ENCODE measurements around the gene MPP7. TPM values are rescaled to one million over a fixed set of nuclear protein-coding genes. Genes with fewer than 3 reads are reported as not detected.

Gene MPP7
- total and polyA plus RNA-seq, 2 of the 8 experiments (the other 6 are each of a cell fraction or from before 2014, with no cell fraction given) = 1.9 to 9.3 TPM

DNA sequence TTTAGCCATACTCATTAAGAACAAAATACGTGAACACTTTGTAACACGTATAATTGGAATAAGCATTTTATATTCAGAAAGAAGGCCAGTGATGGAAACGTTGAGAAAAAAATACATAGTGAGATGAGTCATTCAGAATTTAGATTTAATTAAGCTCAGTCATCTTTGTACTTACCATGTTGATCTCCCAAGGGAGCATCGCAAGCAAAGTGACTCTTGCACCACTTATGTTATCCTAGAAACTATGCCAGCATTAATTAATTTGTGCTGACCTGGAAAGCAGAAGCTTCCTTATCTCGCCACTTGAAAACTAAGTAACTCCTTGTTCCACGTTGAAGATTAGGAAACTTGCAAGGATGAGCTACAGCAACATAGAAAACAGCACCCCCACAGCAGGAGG, 9.7 kb upstream of the MPP7 start:
- H3K56ac ChIP-seq (replicated peaks; ENCODE audit: insufficient read length, low read depth, low read length) = no peak overlapping the region
- no peaks in the 10 kb centered on the region for H3K36me3 ChIP-seq (ENCODE audit: control insufficient read depth in 2 of 4, insufficient read depth in 4 of 4, low read length in 3 of 4)
- H2AFZ ChIP-seq (ENCODE audit: low read length) = no peak overlapping the region
- no peaks in the 10 kb centered on the region for H4K20me1 ChIP-seq (replicated peaks in 1 of 2; ENCODE audit: control insufficient read depth in 1 of 2, insufficient read depth in 2 of 2, low read length in 2 of 2)
- no peak overlapping the region for H3K4me3 ChIP-seq (ENCODE audit: extremely low read depth in 1 of 4, insufficient read depth in 2 of 4, low read depth in 3 of 4, low read length in 4 of 4)
- no peak overlapping the region for H2BK5ac ChIP-seq (ENCODE audit: low read depth, low read length)
- 86% methylated on average over 6 of the region's 6 CpGs; no CpG with 5 or more reads in 1 of the 2 experiments for WGBS, 2 experiments (ENCODE audit: extremely low coverage in 1 of 2, insufficient coverage in 1 of 2, insufficient read length in 1 of 2, insufficient replicate concordance in 2 of 2, low coverage in 1 of 2, low lambda C conversion rate in 2 of 2, missing lambda C conversion rate in 1 of 2)
- no peaks in the 10 kb centered on the region for H3K9me3 ChIP-seq (ENCODE audit: insufficient read depth in 2 of 2, low read depth in 1 of 2, low read length in 1 of 2)
- H2AK5ac ChIP-seq (ENCODE audit: low read depth, low read length) = no peak overlapping the region
- no peak overlapping the region for H3K18ac ChIP-seq (ENCODE audit: extremely low read depth, low read length)
- H3K9ac ChIP-seq (replicated peaks in 1 of 4; ENCODE audit: extremely low read depth in 1 of 4, low read depth in 3 of 4, low read length in 3 of 4) = no peak overlapping the region
- H3K27ac ChIP-seq (ENCODE audit: low read depth, low read length) = no peak overlapping the region
- POLR2A ChIA-PET (ENCODE audit: partially characterized antibody) = interaction anchor here (1.9 kb wide), 1 partner anchor 9 kb away, joined by 8 read pairs; the partner anchor contains the start of gene MPP7
- H3K14ac ChIP-seq (ENCODE audit: insufficient read length) = no peak overlapping the region
- no peak overlapping the region for H2BK15ac ChIP-seq (ENCODE audit: low read length)
- no peak overlapping the region for H3K4me2 ChIP-seq (ENCODE audit: insufficient read depth in 1 of 2, low read depth in 2 of 2, low read length in 2 of 2)
- no peak overlapping the region for H3K4ac ChIP-seq (replicated peaks; ENCODE audit: insufficient read length, low read depth, low read length)
- H3K27me3 ChIP-seq (replicated peaks in 1 of 4; ENCODE audit: control insufficient read depth in 3 of 4, extremely low read depth in 1 of 4, insufficient read depth in 3 of 4, low read length in 3 of 4) = no peaks in the 10 kb centered on the region; a peak in 1 of 7 replicates
- DNase-seq (ENCODE audit: low read depth in 1 of 2, low spot score in 2 of 2) (no peak), FAIRE-seq (no peak)
- H3K4me1 ChIP-seq (replicated peaks in 1 of 4; ENCODE audit: control insufficient read depth in 3 of 4, insufficient read depth in 4 of 4, low read length in 3 of 4) = no peaks in the 10 kb centered on the region
- no peak overlapping the region for H2BK20ac ChIP-seq (ENCODE audit: low read length)
- H3K79me1 ChIP-seq (ENCODE audit: low read depth, low read length) = no peaks in the 10 kb centered on the region
- no peaks in the 10 kb centered on the region for H3K79me2 ChIP-seq (ENCODE audit: control insufficient read depth in 1 of 2, insufficient read depth in 2 of 2, low read length in 2 of 2)
- H3K23ac ChIP-seq (ENCODE audit: insufficient read length) = no peak overlapping the region
- no peaks in the 10 kb centered on the region; the same call in 1 of the 2 replicates for H3K23me2 ChIP-seq (ENCODE audit: low read depth, low read length)
- CTCF ChIA-PET (ENCODE audit: partially characterized antibody) = interaction anchor here (2.0 to 3.3 kb wide), 3 partner anchors 10 to 69 kb away, joined by 6 to 12 read pairs (median 8); partner anchors contain the start of gene MPP7
- H4K5ac ChIP-seq (ENCODE audit: insufficient read length, low read depth, low read length) = no peak overlapping the region
- no peak overlapping the region for H4K91ac ChIP-seq (replicated peaks; ENCODE audit: insufficient read length, low read length)
- no peak overlapping the region for H4K8ac ChIP-seq (ENCODE audit: extremely low read depth, insufficient read depth, low read length)
- no peak overlapping the region for H2BK12ac ChIP-seq (ENCODE audit: low read depth, low read length)
- H2BK120ac ChIP-seq (replicated peaks; ENCODE audit: low read depth, low read length) = no peak overlapping the region
- TF ChIP-seq SAP30 (IDR thresholded peaks at IDR 0.05; ENCODE audit: insufficient read depth, insufficient replicate concordance, low read length) (no peak), CREB1 (IDR thresholded peaks at IDR 0.05) (no peak), POLR2AphosphoS5 (IDR thresholded peaks at IDR 0.05; ENCODE audit: low read depth, low read length) (no peak), ZNF274 (IDR thresholded peaks at IDR 0.05; ENCODE audit: borderline replicate concordance, extremely low read depth, low read length) (no peak)

Measured in H1 (cell line).